HepG2 (cell line): ENCODE data around the gene PRKCB.

Source experiments
- BCLAF1 ChIP-seq: fragments of 450-650 bp; IDR thresholded peaks from 2 replicates; pipeline ENCODE4 v1.6.1; 2017; ENCODE audit warnings: mild to moderate bottlenecking
- CEBPB ChIP-seq: IDR thresholded peaks from 2 replicates; pipeline ENCODE4 v1.6.1; 2011; ENCODE audit warnings: low read depth, low read length, improper control_type of control experiment, borderline replicate concordance
- CREB1 ChIP-seq, 2 experiments: fragments of 450-650 bp in 1 of 2; IDR thresholded peaks; 2 replicates each; pipeline ENCODE4 v1.6.1; 2016 to 2017; ENCODE audit warnings: control low read depth in 1 of 2, mild to moderate bottlenecking in 1 of 2, missing compliant biosample characterization in 1 of 2, missing genetic modification characterization in 1 of 2
- HDAC6 ChIP-seq: fragments of 200-600 bp; sonication (generic); IDR thresholded peaks from 2 replicates; pipeline ENCODE4 v1.7.0; 2017; ENCODE audit warnings: mild to moderate bottlenecking, antibody characterized with exemption, low read length, low read depth
- MAFG ChIP-seq: sonication (generic); formaldehyde crosslinking; IDR thresholded peaks from 2 replicates; pipeline ENCODE4 v1.5.1; 2020; ENCODE audit warnings: mild to moderate bottlenecking, missing genetic modification reagents
- RNF2 ChIP-seq: fragments of 450-650 bp; conservative IDR thresholded peaks from 2 replicates; pipeline ENCODE4 v1.6.1; 2016; ENCODE audit warnings: low read depth
- USF2 ChIP-seq, 2 experiments: sonication (generic) in 1 of 2; formaldehyde crosslinking in 1 of 2; IDR thresholded peaks; 2 replicates each; pipeline versions ENCODE4 v1.5.1 to v1.6.1; 2011 to 2020; ENCODE audit warnings: borderline replicate concordance in 1 of 2, low read depth in 1 of 2, low read length in 1 of 2, mild to moderate bottlenecking in 1 of 2, missing genetic modification reagents in 1 of 2, moderate library complexity in 1 of 2
- ZNF224 ChIP-seq: sonication (generic); formaldehyde crosslinking; IDR thresholded peaks from 2 replicates; pipeline ENCODE4 v1.5.0; 2020; ENCODE audit warnings: mild to moderate bottlenecking, missing genetic modification reagents
- ZNF431 ChIP-seq: sonication (generic); formaldehyde crosslinking; IDR thresholded peaks from 2 replicates; pipeline ENCODE4 v1.9.0; 2022; ENCODE audit warnings: missing genetic modification reagents, low read depth, mild to moderate bottlenecking, borderline replicate concordance
- TF ChIP-seq, protein P1 (sequence below): sonication (generic); formaldehyde crosslinking; IDR thresholded peaks from 2 replicates; pipeline ENCODE4 v1.5.0; 2020; ENCODE audit warnings: mild to moderate bottlenecking, missing genetic modification reagents, moderate library complexity
- TF ChIP-seq, protein P2 (sequence below): conservative IDR thresholded peaks from 2 replicates; pipeline ENCODE4 v1.6.1; 2018; ENCODE audit warnings: missing genetic modification reagents

GRCh38 chr16:23830276-23830675 lies 5.5 kb upstream of the PRKCB start:
- no peak for TF ChIP-seq HDAC6
- no peak for TF ChIP-seq ZNF224 (CRISPR knock-in tag)
- TF ChIP-seq, protein P1, sequence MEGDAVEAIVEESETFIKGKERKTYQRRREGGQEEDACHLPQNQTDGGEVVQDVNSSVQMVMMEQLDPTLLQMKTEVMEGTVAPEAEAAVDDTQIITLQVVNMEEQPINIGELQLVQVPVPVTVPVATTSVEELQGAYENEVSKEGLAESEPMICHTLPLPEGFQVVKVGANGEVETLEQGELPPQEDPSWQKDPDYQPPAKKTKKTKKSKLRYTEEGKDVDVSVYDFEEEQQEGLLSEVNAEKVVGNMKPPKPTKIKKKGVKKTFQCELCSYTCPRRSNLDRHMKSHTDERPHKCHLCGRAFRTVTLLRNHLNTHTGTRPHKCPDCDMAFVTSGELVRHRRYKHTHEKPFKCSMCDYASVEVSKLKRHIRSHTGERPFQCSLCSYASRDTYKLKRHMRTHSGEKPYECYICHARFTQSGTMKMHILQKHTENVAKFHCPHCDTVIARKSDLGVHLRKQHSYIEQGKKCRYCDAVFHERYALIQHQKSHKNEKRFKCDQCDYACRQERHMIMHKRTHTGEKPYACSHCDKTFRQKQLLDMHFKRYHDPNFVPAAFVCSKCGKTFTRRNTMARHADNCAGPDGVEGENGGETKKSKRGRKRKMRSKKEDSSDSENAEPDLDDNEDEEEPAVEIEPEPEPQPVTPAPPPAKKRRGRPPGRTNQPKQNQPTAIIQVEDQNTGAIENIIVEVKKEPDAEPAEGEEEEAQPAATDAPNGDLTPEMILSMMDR (CRISPR knock-in tag): no peak
- no peak for TF ChIP-seq BCLAF1
- no peak for TF ChIP-seq USF2 (IDR thresholded peaks at IDR 0.05; ENCODE audit: low read depth, low read length)
- no peak for TF ChIP-seq USF2 (CRISPR knock-in tag; IDR thresholded peaks at IDR 0.05; ENCODE audit: borderline replicate concordance)
- TF ChIP-seq CREB1 (IDR thresholded peaks at IDR 0.05): no peak
- TF ChIP-seq CREB1 (CRISPR knock-in tag; IDR thresholded peaks at IDR 0.05): no peak
- TF ChIP-seq CEBPB: no peak
- TF ChIP-seq, protein P2, sequence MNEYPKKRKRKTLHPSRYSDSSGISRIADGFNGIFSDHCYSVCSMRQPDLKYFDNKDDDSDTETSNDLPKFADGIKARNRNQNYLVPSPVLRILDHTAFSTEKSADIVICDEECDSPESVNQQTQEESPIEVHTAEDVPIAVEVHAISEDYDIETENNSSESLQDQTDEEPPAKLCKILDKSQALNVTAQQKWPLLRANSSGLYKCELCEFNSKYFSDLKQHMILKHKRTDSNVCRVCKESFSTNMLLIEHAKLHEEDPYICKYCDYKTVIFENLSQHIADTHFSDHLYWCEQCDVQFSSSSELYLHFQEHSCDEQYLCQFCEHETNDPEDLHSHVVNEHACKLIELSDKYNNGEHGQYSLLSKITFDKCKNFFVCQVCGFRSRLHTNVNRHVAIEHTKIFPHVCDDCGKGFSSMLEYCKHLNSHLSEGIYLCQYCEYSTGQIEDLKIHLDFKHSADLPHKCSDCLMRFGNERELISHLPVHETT (CRISPR knock-in tag): no peak
- TF ChIP-seq RNF2: no peak
- no peak for TF ChIP-seq MAFG (CRISPR knock-in tag)
- TF ChIP-seq ZNF431 (CRISPR knock-in tag): no peak
